HEK293 (cell line): Measurements from ENCODE around the gene CRIP2.

Experiments used
- CTCF ChIP-seq: fragments of 450-650 bp; formaldehyde crosslinking; IDR thresholded peaks from 2 replicates; pipeline ENCODE4 v1.5.1; 2016; ENCODE audit warnings: missing biosample characterization, missing genetic modification characterization
- FEZF1 ChIP-seq: fragments of 450-650 bp; formaldehyde crosslinking; IDR thresholded peaks from 2 replicates; pipeline ENCODE4 v1.5.1; 2016; ENCODE audit warnings: missing biosample characterization, missing genetic modification characterization
- KLF17 ChIP-seq: fragments of 450-650 bp; formaldehyde crosslinking; IDR thresholded peaks from 2 replicates; pipeline ENCODE4 v1.5.1; 2016; ENCODE audit warnings: missing biosample characterization, missing genetic modification characterization
- MYNN ChIP-seq: fragments of 450-650 bp; formaldehyde crosslinking; IDR thresholded peaks from 2 replicates; pipeline ENCODE4 v1.5.1; 2016; ENCODE audit warnings: missing biosample characterization, missing genetic modification characterization, borderline replicate concordance
- PRDM1 ChIP-seq: fragments of 450-650 bp; formaldehyde crosslinking; IDR thresholded peaks from 2 replicates; pipeline ENCODE4; 2016; ENCODE audit warnings: missing biosample characterization, missing genetic modification characterization
- SP7 ChIP-seq: fragments of 450-650 bp; formaldehyde crosslinking; IDR thresholded peaks from 2 replicates; pipeline ENCODE4 v1.5.1; 2016; ENCODE audit warnings: missing biosample characterization, missing genetic modification characterization
- ZNF19 ChIP-seq: fragments of 450-650 bp; formaldehyde crosslinking; IDR thresholded peaks from 2 replicates; pipeline ENCODE4; 2016; ENCODE audit warnings: missing biosample characterization, missing genetic modification characterization, low read depth
- ZNF398 ChIP-seq: fragments of 450-650 bp; formaldehyde crosslinking; IDR thresholded peaks from 2 replicates; pipeline ENCODE4 v1.5.1; 2017; ENCODE audit warnings: missing biosample characterization, missing genetic modification characterization
- ZNF510 ChIP-seq: fragments of 450-650 bp; formaldehyde crosslinking; IDR thresholded peaks from 2 replicates; pipeline ENCODE4 v1.5.1; 2018; ENCODE audit warnings: mild to moderate bottlenecking, missing genetic modification characterization, missing biosample characterization; ENCODE audit not compliant: insufficient replicate concordance
- ZNF513 ChIP-seq: fragments of 450-650 bp; IDR thresholded peaks from 2 replicates; pipeline ENCODE4 v1.5.1; 2018; ENCODE audit warnings: missing biosample characterization, missing genetic modification characterization
- ZNF521 ChIP-seq: fragments of 450-650 bp; formaldehyde crosslinking; IDR thresholded peaks from 2 replicates; pipeline ENCODE4 v1.5.1; 2017; ENCODE audit warnings: missing biosample characterization, mild to moderate bottlenecking, missing genetic modification characterization
- ZNF530 ChIP-seq: fragments of 450-650 bp; formaldehyde crosslinking; IDR thresholded peaks from 2 replicates; pipeline ENCODE4 v1.5.1; 2016; ENCODE audit warnings: low read depth, missing biosample characterization, missing genetic modification characterization
- ZNF626 ChIP-seq: fragments of 450-650 bp; sonication (Bioruptor Pico); formaldehyde crosslinking; IDR thresholded peaks from 2 replicates; pipeline ENCODE4 v1.5.1; 2018; ENCODE audit warnings: missing biosample characterization, missing genetic modification characterization, inconsistent platforms
- ZNF670 ChIP-seq: fragments of 450-650 bp; formaldehyde crosslinking; IDR thresholded peaks from 2 replicates; pipeline ENCODE4 v1.5.1; 2016; ENCODE audit warnings: missing biosample characterization, missing genetic modification characterization, low read depth
- ZXDB ChIP-seq: fragments of 450-650 bp; formaldehyde crosslinking; IDR thresholded peaks from 2 replicates; pipeline ENCODE4 v1.5.1; 2016; ENCODE audit warnings: missing biosample characterization, missing genetic modification characterization
- TF ChIP-seq, protein P1 (sequence below): fragments of 450-650 bp; formaldehyde crosslinking; IDR thresholded peaks from 2 replicates; pipeline ENCODE4 v1.5.1; 2016; ENCODE audit warnings: missing biosample characterization, missing genetic modification characterization, borderline replicate concordance
- TF ChIP-seq, protein P2 (sequence below): fragments of 450-650 bp; formaldehyde crosslinking; optimal IDR thresholded peaks from 2 replicates; pipeline ENCODE3; 2016; ENCODE audit warnings: missing biosample characterization, mild to moderate bottlenecking, missing genetic modification characterization
- TF ChIP-seq, protein P3 (sequence below): fragments of 450-650 bp; formaldehyde crosslinking; IDR thresholded peaks from 2 replicates; pipeline ENCODE4 v1.5.1; 2016; ENCODE audit warnings: missing biosample characterization, missing genetic modification characterization, low read depth

Gene CRIP2

DNA sequence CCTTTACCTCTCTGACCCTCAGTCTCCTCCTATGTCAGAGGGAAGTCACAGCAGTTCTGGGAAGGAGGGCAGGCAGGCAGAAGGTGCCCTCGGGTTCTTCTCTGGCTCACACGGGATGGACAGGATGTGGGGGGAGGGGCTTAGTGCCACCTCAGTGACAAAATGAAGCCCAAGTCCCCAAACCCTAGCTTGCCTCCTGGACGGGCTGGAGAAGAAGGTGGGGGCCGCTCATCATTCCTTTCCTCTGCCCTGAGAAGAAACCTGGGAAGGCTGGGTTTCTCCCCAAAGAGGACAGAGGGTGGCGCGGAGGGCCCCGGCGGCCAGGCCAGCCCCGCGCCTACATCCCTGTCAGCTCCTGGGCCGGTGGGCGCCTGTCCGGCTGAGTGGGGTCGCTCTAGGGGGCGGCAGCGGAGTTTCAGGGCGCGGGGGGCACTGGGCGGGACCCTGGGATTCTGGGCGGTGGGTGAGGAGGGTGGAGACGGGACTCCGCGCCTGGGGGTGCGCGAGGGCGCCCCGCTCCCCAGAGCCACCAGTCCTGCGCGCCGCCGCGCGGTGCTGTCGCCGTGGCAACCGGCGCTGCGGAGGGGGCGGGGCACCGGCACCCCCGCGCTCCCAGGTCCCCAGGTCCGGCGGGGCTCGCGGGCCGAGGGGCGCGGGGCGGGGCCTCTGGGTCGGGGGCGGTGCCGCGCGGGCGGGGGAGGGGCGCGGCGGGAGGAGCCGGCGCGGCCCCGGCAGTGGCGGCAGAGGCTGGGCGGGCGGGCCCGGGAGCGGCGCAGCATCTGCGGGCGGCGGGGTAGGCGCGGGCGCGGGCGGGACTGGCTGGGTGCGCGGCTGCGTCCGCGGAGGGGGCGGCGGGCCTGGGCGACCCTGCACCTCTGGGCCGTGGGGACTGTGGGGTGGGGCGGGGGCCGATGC is 51.5 kb downstream of the CRIP2 start, which contains the start of gene TMEM121 (continued):
- TF ChIP-seq, protein P1, sequence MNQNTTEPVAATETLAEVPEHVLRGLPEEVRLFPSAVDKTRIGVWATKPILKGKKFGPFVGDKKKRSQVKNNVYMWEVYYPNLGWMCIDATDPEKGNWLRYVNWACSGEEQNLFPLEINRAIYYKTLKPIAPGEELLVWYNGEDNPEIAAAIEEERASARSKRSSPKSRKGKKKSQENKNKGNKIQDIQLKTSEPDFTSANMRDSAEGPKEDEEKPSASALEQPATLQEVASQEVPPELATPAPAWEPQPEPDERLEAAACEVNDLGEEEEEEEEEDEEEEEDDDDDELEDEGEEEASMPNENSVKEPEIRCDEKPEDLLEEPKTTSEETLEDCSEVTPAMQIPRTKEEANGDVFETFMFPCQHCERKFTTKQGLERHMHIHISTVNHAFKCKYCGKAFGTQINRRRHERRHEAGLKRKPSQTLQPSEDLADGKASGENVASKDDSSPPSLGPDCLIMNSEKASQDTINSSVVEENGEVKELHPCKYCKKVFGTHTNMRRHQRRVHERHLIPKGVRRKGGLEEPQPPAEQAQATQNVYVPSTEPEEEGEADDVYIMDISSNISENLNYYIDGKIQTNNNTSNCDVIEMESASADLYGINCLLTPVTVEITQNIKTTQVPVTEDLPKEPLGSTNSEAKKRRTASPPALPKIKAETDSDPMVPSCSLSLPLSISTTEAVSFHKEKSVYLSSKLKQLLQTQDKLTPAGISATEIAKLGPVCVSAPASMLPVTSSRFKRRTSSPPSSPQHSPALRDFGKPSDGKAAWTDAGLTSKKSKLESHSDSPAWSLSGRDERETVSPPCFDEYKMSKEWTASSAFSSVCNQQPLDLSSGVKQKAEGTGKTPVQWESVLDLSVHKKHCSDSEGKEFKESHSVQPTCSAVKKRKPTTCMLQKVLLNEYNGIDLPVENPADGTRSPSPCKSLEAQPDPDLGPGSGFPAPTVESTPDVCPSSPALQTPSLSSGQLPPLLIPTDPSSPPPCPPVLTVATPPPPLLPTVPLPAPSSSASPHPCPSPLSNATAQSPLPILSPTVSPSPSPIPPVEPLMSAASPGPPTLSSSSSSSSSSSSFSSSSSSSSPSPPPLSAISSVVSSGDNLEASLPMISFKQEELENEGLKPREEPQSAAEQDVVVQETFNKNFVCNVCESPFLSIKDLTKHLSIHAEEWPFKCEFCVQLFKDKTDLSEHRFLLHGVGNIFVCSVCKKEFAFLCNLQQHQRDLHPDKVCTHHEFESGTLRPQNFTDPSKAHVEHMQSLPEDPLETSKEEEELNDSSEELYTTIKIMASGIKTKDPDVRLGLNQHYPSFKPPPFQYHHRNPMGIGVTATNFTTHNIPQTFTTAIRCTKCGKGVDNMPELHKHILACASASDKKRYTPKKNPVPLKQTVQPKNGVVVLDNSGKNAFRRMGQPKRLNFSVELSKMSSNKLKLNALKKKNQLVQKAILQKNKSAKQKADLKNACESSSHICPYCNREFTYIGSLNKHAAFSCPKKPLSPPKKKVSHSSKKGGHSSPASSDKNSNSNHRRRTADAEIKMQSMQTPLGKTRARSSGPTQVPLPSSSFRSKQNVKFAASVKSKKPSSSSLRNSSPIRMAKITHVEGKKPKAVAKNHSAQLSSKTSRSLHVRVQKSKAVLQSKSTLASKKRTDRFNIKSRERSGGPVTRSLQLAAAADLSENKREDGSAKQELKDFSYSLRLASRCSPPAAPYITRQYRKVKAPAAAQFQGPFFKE (tag by site-specific recombination): no peak
- peak; percentile 46; the same call in 1 of the 2 replicates for TF ChIP-seq CTCF (tag by site-specific recombination)
- no peak for TF ChIP-seq FEZF1 (tag by site-specific recombination)
- no peak for TF ChIP-seq PRDM1 (tag by site-specific recombination)
- no peak for TF ChIP-seq ZNF626
- TF ChIP-seq ZNF670 (tag by site-specific recombination): no peak
- TF ChIP-seq ZNF530 (tag by site-specific recombination): no peak
- no peak for TF ChIP-seq ZNF513 (tag by site-specific recombination)
- TF ChIP-seq, protein P2, sequence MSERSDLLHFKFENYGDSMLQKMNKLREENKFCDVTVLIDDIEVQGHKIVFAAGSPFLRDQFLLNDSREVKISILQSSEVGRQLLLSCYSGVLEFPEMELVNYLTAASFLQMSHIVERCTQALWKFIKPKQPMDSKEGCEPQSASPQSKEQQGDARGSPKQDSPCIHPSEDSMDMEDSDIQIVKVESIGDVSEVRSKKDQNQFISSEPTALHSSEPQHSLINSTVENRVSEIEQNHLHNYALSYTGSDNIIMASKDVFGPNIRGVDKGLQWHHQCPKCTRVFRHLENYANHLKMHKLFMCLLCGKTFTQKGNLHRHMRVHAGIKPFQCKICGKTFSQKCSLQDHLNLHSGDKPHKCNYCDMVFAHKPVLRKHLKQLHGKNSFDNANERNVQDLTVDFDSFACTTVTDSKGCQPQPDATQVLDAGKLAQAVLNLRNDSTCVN: peak; percentile 43
- TF ChIP-seq KLF17 (tag by site-specific recombination): no peak
- 0 out of 2 replicates have a peak, but pooled peaks have one; percentile 29 for TF ChIP-seq SP7
- no peak for TF ChIP-seq ZXDB (tag by site-specific recombination)
- no peak for TF ChIP-seq ZNF398 (tag by site-specific recombination)
- TF ChIP-seq ZNF521 (tag by site-specific recombination): no peak
- no peak for TF ChIP-seq MYNN (tag by site-specific recombination)
- TF ChIP-seq ZNF510 (tag by site-specific recombination): no peak
- no peak for TF ChIP-seq ZNF19 (tag by site-specific recombination)
- TF ChIP-seq, protein P3, sequence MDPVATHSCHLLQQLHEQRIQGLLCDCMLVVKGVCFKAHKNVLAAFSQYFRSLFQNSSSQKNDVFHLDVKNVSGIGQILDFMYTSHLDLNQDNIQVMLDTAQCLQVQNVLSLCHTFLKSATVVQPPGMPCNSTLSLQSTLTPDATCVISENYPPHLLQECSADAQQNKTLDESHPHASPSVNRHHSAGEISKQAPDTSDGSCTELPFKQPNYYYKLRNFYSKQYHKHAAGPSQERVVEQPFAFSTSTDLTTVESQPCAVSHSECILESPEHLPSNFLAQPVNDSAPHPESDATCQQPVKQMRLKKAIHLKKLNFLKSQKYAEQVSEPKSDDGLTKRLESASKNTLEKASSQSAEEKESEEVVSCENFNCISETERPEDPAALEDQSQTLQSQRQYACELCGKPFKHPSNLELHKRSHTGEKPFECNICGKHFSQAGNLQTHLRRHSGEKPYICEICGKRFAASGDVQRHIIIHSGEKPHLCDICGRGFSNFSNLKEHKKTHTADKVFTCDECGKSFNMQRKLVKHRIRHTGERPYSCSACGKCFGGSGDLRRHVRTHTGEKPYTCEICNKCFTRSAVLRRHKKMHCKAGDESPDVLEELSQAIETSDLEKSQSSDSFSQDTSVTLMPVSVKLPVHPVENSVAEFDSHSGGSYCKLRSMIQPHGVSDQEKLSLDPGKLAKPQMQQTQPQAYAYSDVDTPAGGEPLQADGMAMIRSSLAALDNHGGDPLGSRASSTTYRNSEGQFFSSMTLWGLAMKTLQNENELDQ (tag by site-specific recombination): no peak
